ENCODE measurements around the gene SPTLC2.
A peak's percentile ranks its signal among the peaks of the same experiment; 100 is the strongest.

SPTLC2 gene

DNA sequence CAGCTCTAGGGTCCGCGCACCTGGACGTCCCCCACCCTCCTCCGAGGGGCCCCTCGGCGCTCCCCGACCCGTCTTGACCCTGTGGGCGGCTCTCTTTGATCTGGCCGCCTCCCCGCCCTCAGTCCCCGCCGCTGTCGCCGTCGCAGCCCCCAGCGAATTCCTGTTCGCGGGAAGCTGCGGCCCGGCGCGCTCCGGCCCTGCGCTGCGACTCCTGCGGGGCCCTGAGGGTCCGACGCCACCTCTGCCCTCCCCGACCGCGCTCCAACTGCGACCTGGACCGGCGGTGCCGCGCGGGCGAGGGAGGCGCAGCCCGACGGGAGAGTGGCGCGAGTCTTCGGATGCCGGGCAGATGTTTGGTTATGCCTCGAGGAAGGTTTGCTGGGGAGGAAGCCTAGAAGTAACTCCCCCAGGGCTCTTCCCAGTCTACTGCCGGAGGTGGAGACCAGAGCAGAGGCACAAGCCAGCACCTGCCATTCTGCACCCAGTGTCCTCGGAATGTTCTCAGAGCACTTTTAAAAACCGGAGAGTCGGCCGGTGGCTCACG, 117.4 kb downstream of the SPTLC2 start:
- DNase-seq, result no peak

DNA sequence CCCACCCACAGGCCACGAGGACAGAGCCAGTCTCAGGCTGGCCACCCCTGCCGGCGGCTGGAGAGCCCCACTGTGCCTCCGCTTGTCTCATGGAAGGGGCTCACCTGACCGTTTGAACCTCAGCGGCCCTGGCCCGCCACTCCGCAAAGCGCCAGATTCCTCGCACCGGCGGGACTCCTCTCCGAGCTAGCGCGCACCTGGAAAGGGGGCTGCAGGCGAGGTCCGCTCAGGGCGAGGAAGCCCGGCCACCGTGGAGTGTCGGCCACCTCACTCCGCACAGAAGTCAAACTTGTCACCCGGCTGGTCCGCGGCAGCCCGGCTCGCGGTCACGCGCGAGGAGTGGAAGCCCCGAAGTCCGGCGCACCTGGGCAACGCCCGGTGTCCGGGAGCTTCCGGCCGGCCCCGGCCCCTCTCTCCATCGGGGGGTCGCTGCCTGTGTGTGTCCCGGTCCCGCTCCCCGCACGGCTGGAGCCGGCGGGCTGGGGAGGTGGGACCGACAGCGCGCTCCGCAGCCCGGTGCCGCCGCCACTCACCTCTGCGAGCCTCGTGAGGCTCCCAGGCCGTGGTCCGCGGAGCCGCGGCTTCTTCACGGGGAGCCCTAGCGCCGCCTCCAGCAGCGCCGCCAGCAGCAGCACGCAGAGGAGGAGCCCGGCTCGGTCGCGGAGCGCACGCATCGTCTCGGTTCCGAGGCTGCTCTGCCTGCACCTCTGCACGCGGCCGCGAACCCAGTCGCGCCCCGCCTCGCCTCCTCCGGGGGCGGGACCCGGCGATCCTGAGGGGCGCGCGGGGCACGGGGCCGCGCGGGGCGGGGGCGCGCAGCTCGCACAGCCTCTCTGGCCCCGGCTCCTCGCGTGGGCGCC, 118.1 kb downstream of the SPTLC2 start, which contains the start of gene ISM2:
ISM2 (minus strand) TSS at position 697 of the 860 bp plus-strand sequence; CDS start at position 674, 23 bp downstream.
- peak; percentile 24 for DNase-seq

DNA sequence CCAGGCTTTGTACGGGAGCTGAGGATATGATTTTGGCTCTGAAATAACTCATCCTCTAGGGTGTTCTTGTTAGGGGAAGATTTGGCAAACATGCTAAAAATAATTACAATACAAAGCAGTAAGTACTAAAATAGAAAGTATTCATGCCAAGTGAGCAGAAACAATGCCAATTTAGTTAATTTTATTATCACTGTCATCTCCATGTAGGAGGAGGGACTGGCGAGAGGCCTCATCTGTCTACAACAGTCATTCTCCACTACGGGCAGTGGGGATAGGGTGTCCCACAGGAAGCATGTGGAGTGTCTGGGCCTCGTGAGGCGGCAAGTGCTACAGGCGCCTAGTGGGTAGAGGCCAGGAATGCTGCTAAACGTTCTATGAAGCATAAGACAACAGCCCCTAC, 121.1 kb downstream of the SPTLC2 start:
- DNase-seq, result no peak

DNA sequence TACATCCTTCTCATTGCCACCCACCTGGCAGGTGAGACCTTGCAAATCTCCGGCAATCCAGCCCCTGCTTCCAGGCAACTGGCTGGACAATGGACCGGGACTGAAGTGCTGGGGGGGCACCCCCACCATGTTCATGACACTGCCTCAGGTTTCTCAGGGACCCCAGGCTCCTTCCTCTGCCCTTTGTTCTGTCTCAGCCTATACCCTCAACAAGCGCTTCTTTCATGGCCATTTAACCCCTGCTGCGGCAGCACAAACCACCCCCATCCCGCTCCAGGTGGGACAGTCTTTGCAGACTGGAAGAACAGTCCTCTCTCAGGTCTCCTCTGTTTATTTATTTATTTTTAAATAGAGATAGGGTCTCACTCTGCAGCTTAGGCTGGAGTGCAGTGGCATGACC, 125.4 kb downstream of the SPTLC2 start:
- no peak for DNase-seq

DNA sequence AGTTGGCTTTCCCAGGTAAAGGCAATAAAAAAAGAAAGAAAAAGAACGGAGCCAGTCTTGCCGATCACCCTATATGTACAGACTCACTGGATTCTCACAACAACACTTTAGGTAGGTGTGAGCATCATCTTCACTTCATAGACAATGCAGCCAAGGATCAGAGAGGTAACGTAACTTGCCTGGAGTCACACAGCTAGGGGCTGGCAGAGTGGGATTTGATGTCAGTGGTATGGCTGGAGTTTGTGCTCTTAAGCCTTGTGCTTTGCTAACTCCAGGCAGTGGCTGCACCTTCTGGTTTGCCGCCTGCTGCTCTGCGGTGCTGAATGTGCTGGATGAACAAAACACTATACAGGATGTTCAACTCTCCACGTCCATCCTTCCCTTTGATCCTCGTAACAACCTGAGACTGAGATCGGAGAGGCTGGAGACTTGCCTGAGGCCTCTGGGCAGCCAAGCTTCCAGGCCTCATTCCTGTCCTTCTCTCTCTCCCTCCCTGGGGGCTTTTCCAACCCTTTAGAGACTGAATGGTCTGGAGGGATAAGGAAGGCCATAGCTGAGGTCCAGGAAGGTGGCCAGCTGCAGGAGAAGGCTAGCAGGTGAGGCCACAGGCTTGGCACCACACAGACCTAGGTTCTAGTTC, 126.0 kb downstream of the SPTLC2 start:
- no peak for DNase-seq

DNA sequence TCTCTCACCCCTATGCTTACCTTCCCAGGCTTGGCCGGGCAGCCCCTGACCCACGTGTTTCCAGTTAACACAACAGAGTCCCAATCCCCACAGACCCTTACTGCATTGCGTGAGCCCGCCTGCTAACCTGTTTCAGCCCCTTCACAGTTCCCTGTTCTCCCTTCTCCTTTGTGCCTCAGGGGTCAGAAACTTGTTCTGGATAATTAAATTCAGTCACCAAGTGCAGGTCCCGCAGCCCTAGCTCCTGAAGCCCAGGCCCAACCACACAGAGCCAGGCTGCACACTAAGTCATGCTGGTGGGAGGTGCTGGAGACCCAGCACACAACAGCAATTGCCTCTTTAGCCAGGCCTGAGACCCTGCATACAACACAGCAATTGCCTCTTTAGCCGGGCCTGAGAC, 127.4 kb downstream of the SPTLC2 start:
- no peak for DNase-seq

DNA sequence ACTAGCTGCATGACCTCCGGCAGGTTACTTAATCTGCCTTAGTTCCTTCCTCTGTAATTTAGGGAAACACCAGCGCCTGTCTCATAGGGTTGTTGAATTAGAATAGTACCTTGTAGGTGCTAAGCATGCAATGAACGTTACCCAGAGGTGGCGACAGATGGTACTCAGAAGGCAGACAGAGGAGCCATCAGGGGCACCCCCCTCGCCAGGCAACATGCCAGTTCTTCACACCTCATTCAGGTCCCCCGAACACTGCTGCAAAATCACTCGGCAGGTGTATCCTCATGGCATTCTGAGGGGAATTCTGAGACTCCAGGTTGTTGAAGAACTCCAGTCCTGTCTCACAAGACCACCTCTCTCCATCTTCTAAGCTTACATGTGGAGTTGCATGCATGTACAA, 127.9 kb downstream of the SPTLC2 start:
- no peak for DNase-seq

DNA sequence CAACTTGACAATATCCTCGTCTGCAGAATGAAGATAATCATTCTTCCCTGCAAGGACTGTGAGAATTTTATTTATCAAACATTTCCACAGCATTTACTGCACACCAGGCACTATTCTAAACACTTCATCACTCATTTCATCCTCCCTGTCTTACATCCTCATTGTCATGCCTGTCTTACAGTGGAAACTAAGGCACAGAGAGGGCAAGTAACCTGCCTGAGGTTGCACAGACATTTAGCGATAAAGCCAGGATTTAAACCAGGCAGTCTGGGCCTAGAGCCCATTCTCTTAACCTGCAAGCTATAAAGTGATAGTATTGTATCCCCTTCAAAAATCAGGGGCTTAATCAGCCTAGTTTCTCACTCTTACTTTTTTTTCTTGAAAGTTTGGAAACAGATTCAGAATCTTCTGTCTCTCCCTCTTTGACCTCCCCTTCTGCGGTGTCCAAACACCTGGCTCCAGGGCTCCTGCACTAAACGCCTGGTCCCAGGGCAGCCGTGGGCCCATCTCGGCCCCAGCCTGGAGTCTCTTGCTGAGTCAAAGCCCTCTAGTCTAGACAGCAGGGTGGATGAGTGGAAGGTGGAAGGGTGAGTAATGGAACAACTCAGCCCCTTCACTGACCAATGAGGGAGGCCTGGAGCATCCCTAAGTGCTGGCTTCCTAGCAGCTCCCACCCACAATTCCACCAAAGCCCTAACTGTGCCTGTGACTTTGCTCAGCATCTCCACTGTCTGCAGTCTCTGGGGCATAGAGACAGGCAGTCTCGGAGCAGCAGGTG, 130.3 kb downstream of the SPTLC2 start:
- no peak for DNase-seq

DNA sequence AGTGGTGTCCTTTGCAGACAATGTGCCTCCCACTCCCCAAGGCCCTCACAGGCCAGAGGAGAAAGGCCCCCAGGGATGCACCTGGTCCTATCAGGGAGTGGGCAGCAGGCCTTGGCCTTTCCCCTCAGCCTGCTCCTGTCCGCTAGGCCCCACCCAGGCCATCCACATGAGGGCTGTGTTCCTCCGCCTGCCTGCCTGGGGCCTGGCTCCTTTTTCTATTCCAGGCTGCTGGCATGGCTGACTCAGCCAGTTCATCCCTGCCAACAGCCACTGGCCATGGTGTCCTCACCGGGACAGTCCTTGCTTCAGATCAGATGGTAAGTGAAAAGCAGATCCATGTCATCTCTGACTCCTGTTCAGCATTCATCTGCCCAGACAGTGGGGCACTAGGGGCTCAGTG, 131.2 kb downstream of the SPTLC2 start:
- no peak for DNase-seq

DNA sequence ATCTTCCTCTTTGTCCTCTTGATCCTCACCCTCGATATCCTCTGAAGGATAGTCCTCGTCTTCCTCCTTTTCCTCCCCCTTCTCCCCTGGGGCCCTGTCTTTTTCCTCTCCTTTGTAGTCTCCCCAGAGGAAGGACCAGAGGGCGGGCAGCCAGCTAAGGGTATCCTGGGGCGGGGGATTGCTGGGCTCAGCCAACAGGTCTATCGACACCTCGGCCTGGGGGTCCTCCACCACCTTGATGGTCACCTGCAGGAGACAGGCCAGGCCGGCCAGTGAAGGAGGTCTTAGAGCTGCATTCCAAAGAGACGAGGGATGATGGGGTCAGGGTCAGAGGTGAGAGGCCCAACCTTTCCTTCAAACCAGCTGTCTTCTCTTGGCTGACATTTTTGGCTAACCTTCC, 134.0 kb downstream of the SPTLC2 start:
- no peak for DNase-seq

DNA sequence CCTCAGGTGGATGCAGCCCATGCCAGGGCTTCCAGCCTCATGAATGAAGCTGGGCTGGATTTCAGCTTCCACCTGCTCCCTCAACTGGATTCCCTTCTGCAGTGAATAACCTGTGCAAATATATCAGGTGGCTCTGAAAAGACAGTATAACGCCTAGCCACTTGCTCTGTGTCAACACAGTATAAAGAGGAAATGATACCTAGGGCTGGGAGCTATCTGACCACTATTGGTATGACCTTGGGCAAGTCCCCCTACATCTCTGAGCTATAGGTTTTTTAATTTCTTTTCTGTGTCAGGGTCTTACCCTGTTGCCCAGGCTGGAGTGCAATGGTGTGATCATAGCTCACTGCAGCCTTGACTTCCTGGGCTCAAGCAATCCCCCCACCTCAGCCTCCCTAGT, 137.6 kb downstream of the SPTLC2 start:
- no peak for DNase-seq

DNA sequence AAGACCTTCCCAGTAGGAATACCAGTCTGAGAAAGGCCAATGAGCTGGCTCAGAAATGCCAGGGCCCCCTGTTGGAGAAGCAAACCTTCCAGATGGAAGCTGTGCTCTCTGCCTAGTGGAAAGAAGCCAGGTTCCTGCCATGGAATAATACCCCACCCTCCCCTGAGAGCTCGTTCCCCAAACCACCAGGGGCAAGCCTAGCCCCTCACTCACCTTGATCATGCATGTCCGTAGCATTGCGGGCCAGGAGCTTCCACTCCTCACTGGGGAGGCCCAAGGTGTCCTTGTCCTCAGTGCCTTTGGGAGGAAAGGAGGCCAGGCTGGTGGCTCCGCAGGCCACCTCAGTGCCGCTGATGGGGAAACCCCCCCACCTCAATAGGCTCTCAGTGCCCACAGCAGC, 138.4 kb downstream of the SPTLC2 start:
- DNase-seq, result no peak

DNA sequence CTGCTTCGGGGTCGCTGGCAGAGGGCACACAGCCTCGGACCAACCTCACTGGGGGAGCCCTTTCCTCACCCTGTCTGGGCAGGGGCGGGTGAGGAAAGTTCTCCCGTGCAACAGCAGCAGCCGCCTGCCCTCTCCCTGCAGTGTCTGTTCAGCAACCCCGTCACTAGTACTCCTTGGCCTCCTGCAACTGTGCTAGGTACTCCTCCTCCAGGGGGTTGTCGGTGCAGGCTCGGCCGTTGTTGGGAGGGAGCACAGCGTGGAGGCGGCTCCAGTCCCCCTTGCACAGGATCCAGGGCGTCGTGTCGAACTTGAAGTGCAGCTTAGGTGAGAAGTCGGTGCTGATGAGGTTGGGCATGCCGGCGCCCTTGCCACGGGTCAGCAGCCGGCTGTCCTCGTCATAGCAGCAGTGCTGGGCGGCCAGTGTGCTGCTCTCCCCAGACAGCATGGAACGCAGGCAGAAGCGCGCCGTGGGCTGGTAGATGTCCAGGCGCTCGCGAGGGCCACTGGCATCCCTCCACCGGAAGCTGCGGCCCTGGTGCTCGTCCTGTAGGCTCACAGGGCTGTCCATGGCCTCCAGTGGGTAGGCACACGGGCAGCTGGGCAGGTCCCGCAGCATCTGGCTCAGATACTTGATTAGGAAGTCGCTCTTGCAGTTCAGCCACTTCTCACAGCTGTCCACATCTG, 140.9 kb downstream of the SPTLC2 start:
- DNase-seq, result no peak

DNA sequence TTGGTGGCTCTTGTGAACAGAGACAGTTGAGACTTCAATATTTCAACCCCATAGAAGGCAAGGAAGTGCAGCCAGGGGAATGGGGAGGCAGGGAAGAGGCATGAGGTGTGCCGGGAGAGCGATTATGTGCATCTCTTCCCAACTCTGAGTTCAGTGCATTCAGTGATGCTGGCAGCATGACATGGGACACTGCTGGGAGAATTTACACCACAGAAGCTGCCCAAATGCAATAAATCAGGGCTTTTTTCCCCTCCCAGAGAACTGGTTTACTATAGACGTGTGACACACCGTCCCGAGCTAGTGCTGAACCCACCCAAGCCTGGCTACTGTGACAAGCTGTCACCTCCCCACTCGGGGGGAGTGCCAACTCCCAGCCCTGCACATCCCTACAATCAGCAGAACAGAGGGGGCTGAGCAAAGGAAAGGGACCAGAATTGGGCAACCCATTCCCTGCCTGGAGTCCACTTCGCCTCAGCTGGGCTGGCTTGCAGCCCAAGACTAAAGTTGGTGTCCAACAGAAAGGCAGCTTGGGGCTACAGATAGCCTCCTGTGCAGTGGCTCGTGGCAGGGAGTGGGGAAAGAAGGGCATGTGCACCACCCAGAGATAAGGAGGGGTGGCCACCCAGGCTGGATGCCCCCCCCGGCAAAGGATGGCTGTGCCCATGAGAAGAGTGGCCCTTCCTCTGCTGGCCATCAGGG, 141.8 kb downstream of the SPTLC2 start:
- DNase-seq, result no peak

DNA sequence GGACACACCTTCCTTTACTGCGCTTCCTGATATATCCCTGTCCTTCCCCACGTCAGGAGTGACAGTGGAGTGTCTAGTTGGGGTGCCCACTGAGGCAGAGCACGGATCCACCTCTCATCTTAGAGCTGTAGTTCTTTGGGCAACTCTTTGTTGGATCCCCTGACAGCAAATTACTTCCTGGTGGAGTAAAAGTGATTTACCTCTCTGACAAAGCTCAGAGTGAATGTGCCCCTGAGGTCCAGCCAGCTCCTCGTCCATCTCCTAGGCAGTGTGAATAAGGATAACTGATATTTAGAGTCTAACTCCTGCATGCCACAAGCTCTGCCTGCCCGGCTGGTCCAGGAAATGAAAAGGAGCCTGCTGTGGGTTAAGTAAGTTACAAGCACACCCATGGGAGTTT, 142.5 kb downstream of the SPTLC2 start:
- no peak for DNase-seq

DNA sequence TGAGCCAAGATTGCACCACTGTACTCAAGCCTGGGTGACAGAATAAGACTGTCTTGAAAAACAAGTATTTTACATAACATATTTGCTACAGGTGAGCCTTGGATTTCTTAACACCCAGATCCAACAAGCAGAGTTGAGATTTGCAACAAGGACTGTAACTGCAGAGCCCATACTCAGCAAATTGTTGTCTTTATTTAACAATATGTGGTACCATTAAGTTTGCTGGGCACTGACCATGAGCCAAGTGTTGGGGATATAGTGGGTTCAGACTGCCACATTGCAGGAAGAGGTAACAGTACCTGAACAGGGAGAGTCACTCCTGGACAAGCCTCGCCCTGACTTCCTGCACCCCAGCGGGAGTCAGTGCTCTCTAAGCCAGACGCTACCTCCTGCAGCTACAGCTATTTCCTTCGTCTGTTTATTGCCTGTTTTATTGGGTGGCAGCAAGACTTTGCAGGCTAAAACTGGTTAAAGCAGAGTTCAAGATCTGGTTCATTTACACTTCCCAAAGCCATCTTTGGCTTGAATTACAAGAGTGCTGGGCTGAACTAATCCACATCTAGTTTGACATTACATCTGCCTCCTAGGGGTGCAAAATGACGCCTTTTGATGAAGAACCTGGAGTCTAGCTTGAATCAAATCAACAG, 146.1 kb downstream of the SPTLC2 start:
- no peak for DNase-seq

DNA sequence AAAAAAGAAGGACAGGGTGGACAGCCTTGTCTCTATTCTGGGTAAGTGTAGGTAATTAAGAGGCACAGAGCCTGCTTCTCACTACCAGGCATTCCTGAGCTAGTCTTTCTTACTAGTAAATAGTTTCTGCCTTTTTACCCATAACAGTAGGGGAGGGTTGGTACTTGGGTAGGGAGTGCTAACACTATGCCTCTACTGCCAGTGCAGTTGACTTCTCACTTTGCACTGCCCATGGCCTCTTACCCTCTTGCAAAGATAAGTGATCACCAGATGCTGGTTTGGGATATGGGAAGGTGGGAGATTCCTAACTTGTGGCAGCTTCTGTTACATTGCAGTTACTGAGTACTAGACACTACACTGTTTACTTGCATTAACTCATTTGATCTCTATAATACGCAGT, 146.9 kb downstream of the SPTLC2 start:
- no peak for DNase-seq

DNA sequence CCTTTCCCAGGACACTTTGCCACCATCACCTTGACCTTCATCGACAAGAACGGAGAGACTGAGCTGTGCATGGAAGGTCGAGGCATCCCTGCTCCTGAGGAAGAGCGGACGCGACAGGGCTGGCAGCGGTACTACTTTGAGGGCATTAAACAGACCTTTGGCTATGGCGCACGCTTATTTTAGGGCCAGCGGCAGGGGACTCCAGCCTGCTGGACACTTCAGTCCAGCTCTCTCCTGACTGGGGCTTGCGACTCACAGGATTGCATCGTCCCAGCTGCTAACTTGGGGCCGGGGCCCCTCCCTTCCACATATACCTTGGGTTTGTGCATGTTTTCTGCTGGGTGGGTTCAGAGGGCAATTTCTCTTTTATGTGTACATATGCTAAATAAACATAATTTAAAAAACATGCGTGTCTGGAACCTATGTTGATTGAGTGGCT, 147.4 kb downstream of the SPTLC2 start:
- DNase-seq, result no peak

DNA sequence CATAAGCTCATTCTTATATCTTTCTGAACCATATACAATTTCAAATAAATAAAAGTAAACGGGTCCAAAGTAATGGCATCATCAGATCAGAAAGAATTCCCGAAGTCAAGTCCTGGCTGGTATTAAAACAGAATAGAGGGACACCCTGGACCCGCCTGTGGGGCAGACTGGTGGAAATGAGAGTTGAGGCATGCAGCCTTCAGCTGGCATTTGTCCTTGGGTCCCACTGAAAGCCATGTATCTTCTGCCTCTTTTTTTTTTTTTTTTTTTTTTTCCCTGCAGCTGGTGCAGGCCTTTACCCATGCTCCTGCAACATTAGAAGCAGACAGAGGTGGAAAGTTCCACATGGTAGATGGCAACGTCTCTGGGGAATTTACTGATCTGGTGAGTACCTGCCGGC, 148.6 kb downstream of the SPTLC2 start:
- DNase-seq, result no peak

DNA sequence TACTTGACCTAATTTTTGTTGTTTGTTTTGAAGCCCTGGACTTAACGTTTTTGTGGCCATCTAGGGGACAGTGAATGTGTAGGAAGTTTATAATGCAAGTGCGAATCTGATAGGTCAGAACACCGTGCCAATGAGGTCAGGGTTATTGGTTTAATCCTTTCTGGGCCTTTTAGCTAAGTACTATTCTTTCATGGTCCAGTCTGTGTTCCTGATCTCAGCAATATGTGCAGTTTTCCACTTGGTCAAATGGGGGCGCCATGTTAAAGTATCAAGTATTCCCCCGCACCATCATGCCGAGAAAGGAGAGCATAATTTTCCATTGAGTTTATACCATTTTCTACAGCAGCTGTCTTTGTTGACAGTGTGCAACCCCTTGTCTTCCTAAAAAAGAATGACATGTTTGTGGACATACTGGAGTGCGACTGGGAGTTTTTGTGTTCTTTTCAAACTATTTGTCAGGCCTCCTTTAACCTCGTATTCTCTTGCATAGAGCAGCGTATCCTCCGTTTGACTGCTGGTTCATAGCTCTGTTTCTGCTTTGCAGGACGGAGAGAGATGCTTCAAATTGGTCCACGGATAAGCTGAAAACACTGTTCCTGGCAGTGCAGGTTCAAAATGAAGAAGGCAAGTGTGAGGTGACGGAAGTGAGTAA, 157.2 kb downstream of the SPTLC2 start:
- DNase-seq, result peak; percentile 68
